ENCODE measurements around the gene PLCB4. TPM values are rescaled to one million over a fixed set of nuclear protein-coding genes. Genes with fewer than 3 reads are reported as not detected.

Gene PLCB4
- total RNA-seq, 4 donors from 2014 or later: 30.7 to 61.8 (median 47.6) TPM

DNA sequence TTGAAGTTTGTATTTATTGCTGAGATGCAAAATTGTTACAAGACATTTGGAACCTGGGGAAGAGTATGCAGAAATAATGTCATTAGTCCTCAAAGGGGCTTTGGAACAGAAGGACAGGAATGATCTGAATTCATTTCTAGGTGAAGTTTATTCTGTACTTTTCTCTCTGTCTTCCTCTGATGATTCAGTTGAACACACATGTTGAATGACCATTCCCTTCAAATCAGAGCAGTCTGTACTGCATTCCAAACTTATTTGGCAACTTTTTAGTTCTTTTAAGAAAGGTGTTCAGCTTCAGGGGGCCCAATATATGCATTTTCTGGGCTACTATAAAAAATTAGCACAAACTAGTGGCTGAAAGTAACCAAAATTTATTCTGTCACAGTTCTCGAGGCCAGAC, 231.6 kb downstream of the PLCB4 start:
- no peaks in the 10 kb centered on the region for H3K27me3 ChIP-seq
- TF ChIP-seq POLR2AphosphoS5 (IDR thresholded peaks at IDR 0.05) (no peak), EP300 (IDR thresholded peaks at IDR 0.05) (no peak), CTCF (IDR thresholded peaks at IDR 0.05) (no peak), POLR2A (IDR thresholded peaks at IDR 0.05; ENCODE audit: low read depth) (no peak)
- no peak overlapping the region for H3K27ac ChIP-seq (replicated peaks in 1 of 4)
- 80% methylated on average over 1 of the region's 1 CpG for WGBS
- DNase-seq (ENCODE audit: extremely low spot score): no peak
- H3K4me1 ChIP-seq: peaks cover 13 to 24% (median 16%) of the 10 kb centered on the region in 4 donors
- no peaks in the 10 kb centered on the region for H3K36me3 ChIP-seq
- no peak overlapping the region for H3K4me3 ChIP-seq
- no peaks in the 10 kb centered on the region for H3K9me3 ChIP-seq
- intact Hi-C loops (cut with DNase I): no loop called here

DNA sequence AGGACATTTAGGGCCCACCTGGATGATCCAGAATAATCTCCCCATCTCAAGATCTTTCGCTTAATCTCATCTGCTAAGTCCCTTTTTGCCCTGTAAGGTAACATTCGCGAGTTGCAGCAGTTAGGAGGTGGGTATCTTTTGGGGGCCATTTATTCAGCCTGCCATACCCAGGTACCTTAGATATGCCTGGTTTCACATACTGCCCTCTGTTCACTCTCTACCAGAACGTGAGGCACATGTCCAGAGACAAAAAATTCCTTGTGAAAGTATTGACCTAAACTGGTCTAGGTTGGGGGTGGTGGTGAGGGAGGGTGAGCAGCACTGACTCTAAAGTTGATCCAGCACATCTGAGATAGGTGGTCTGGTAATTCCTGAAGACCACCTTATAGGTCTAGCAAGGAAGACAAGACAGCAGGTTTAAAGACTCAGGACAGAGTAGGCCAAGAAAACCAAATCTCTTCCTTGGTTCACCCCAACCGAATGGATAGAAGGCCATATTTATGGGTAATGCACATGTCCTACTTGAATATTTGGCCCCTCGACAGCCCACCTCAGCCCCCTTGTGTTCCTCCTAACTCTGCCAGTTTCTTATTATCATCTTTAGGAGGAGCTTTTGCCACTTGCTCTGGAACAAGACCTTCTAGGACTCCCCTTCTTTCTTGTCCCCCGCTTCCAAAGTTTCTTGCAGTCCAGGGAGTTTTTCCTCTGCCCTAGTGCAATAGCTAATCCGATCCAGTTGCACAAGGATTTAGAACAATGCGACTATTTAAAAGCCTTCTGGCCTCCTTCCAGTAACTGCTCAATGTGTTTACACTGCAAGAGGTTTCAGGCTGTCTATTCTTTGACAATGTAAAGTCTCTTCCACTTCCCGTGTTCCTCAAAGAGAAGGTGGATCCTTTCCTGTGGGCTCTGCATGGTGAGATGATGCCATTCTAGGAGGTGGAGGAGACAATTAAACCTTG, 232.5 kb downstream of the PLCB4 start:
- intact Hi-C loops (cut with DNase I): no loop called here
- H3K9me3 ChIP-seq: no peaks in the 10 kb centered on the region
- WGBS: 78% methylated on average over 10 of the region's 10 CpGs
- no peak for DNase-seq (ENCODE audit: extremely low spot score)
- no peaks in the 10 kb centered on the region for H3K36me3 ChIP-seq
- H3K27ac ChIP-seq (replicated peaks in 1 of 4): peak overlapping the region in 1 of 4 donors; percentile 23
- peaks cover 13 to 24% (median 16%) of the 10 kb centered on the region in 4 donors for H3K4me1 ChIP-seq
- no peaks in the 10 kb centered on the region for H3K27me3 ChIP-seq
- H3K4me3 ChIP-seq: no peak overlapping the region
- no peak for TF ChIP-seq EP300 (IDR thresholded peaks at IDR 0.05)
- TF ChIP-seq POLR2A (IDR thresholded peaks at IDR 0.05; ENCODE audit: low read depth): no peak
- TF ChIP-seq POLR2AphosphoS5 (IDR thresholded peaks at IDR 0.05): no peak
- no peak for TF ChIP-seq CTCF (IDR thresholded peaks at IDR 0.05)

- intact Hi-C loops (cut with DNase I): no loop called here
- no peaks in the 10 kb centered on the region for H3K27me3 ChIP-seq
Observed at GRCh38 chr20:9302091-9302462, 233.2 kb downstream of the PLCB4 start.

DNA sequence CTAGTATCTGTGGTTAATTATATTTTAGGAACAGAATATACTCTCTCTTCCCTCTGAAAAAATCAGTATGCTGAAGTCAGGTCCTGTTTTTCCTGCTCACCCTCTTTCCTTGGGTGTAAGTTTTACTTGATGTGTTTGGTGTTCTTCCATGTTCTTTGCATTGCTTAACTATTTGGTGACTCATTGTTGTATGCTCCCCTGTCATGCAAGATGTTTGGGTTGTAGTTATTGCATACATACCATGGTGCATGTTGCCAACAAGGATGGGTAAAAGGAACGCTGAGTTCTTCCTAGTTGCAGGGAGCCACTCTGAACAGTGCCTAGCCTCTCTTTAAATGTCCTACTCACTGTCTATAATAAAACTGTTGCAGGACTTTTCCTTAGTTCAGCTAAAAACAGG, 237.6 kb downstream of the PLCB4 start:
- Histone ChIP-seq H3K27me3 (no peaks in the 10 kb centered on the region), H3K4me3 (no peak overlapping the region), H3K9me3 (no peaks in the 10 kb centered on the region), H3K36me3 (no peaks in the 10 kb centered on the region), H3K4me1 (peaks cover 9 to 11% (median 10%) of the 10 kb centered on the region in 4 donors), H3K27ac (replicated peaks in 1 of 4) (no peak overlapping the region)
- TF ChIP-seq EP300 (IDR thresholded peaks at IDR 0.05) (no peak), POLR2AphosphoS5 (IDR thresholded peaks at IDR 0.05) (no peak), POLR2A (IDR thresholded peaks at IDR 0.05; ENCODE audit: low read depth) (no peak), CTCF (IDR thresholded peaks at IDR 0.05) (no peak)
- DNase-seq (ENCODE audit: extremely low spot score): no peak
- 81% methylated on average over 1 of the region's 1 CpG for WGBS
- intact Hi-C loops (cut with DNase I): loop anchor here (2.0 kb wide), 1 partner anchor 14 kb away; no protein-coding TSS in a partner anchor

More at GRCh38 chr20:9302091-9302462, 233.2 kb downstream of the PLCB4 start:
- TF ChIP-seq POLR2AphosphoS5 (IDR thresholded peaks at IDR 0.05): no peak
- Histone ChIP-seq H3K9me3 (no peaks in the 10 kb centered on the region), H3K27ac (replicated peaks in 1 of 4) (peak overlapping the region in 1 of 4 donors; percentile 23), H3K4me3 (no peak overlapping the region), H3K4me1 (peaks cover 13 to 24% (median 16%) of the 10 kb centered on the region in 4 donors), H3K36me3 (no peaks in the 10 kb centered on the region)
- DNase-seq (ENCODE audit: extremely low spot score): no peak
- WGBS: 68% methylated on average over 1 of the region's 1 CpG

- intact Hi-C loops (cut with DNase I): no loop called here
- no peaks in the 10 kb centered on the region for H3K27me3 ChIP-seq
- TF ChIP-seq EP300 (IDR thresholded peaks at IDR 0.05) (no peak), POLR2A (IDR thresholded peaks at IDR 0.05; ENCODE audit: low read depth) (no peak), CTCF (IDR thresholded peaks at IDR 0.05) (no peak), POLR2AphosphoS5 (IDR thresholded peaks at IDR 0.05) (no peak)
- no peak overlapping the region for H3K27ac ChIP-seq (replicated peaks in 1 of 4)
- H3K36me3 ChIP-seq: no peaks in the 10 kb centered on the region
- no peak overlapping the region for H3K4me3 ChIP-seq
- DNase-seq (ENCODE audit: extremely low spot score): no peak
- H3K4me1 ChIP-seq: no peaks in the 10 kb centered on the region
- 84% methylated on average over 1 of the region's 1 CpG for WGBS
- no peaks in the 10 kb centered on the region for H3K9me3 ChIP-seq
Observed at GRCh38 chr20:9308056-9308455, 239.2 kb downstream of the PLCB4 start.
